DND-41 (cell line): ENCODE results near the gene MRPL27.

ENCODE experiments used
- CTCF ChIP-seq: IDR thresholded peaks from 2 replicates; pipeline ENCODE4 v1.5.1; 2012; ENCODE audit warnings: borderline replicate concordance, low read length, moderate library complexity, mild to moderate bottlenecking; ENCODE audit not compliant: poor library complexity, severe bottlenecking; ENCODE audit errors: extremely low read depth
- EZH2 ChIP-seq: IDR thresholded peaks from 3 replicates; pipeline ENCODE4 v1.6.1; 2012; ENCODE audit warnings: borderline replicate concordance, low read depth, mild to moderate bottlenecking, moderate library complexity, low read length, inconsistent platforms; ENCODE audit not compliant: severe bottlenecking

DNA sequence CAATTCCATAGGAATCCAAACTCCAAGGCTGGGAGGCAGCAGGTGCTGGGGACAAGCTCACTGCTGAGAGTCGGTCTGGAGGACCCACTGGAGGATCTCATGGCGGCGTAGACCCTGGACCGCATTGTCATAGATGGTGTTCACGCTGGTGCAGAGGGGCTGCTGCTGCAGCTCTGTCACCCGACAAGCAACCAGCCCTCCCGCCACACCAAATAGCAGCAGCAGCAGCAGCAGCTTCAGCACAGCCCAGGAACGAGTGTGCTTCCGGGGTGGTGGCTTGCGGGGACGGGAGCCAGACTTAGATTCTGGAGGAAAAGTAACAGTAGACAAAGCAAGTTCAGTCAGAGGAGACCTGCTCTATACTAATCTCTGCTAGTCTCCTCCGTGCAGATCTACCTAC, 9.9 kb upstream of the MRPL27 start:
- no peak for TF ChIP-seq CTCF
- no peak for TF ChIP-seq EZH2
